ENCODE measurements around the gene SUGCT.

SUGCT gene

DNA sequence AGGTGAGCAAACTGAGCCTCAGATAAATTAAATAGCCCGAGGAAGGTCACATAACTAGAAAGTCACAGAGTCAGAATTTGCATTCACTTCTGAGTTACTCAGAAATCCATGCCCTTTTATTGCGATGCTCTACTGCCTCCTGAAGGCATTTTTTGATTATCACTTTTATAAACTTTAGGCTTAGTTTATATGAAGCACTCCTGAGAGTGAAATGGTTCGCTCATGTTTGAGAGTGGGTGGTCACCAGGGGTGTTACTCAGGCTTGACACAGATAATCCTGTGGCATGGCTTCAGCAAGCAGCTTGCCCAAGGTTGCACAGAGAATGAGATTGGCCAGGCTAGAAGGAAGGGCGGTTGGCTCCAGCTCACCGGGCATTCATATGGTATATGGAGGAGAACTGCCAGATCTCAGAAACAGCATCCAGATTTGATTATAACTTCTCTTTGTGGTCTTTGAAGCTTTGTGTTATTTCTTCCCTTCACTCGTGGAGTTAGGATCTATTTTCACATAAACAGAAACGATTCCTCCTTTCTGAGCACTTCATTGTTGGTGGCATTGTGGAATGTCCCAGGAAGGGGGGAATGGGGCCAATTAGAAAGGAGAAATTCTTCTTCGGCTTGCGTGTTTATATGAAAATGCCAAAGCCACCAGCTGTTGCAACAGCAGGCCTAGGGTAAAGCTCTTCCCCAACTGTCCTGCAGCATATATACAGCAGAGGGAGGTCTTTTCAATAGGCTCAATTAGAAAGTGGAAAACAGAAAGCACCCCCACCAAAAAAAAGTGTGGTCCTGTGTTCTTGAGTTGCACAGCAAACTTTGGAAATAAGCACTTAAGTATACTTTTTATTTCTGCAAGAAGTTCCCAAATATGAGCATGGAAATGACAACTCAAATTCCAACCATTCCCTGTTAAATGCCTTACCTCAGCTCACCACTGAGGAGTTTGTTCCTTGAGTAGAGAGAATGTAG lies 628.8 kb downstream of the SUGCT start:
- DNase-seq (ENCODE audit: low read depth, low spot score), result no peak

DNA sequence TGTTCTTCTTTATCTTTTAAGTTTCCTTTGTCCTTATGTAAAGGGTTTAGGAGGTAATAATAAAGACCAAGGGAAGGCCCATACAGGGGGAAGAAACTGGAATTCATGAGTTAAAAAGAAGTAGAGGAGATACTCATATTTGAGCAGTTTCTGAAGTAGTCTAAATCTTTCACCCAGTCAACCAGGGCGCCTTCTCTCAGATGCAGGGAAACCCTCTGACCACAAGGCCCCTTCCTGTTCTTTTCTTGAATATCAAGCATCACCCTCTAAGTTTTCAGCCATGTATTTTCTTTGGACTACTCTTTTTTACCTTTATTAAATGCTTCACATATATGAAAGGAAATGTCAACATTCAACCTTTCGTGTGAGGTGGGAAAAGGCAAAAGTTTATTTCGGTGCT lies 630.8 kb downstream of the SUGCT start:
- DNase-seq (ENCODE audit: low read depth, low spot score), result no peak

DNA sequence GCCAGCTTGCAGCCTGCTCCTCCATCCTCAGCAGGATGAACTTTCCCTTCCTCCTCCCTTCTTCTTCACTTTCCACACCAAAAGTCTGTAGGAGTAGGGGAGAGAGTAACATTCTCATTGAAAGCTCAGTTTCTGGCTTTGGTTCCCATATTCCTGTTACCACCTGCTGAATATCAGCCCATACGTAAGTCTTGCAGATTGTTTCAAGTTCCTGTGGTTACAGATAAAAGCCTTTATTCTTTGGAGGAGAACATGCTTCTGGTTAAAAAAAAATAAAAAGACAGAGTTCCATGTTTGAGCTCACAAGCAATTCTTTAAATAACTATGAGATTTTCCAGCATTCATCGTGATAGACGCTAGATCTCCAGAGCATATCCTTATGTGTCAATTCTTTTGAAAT lies 637.3 kb downstream of the SUGCT start:
- DNase-seq (ENCODE audit: low read depth, low spot score), result no peak

DNA sequence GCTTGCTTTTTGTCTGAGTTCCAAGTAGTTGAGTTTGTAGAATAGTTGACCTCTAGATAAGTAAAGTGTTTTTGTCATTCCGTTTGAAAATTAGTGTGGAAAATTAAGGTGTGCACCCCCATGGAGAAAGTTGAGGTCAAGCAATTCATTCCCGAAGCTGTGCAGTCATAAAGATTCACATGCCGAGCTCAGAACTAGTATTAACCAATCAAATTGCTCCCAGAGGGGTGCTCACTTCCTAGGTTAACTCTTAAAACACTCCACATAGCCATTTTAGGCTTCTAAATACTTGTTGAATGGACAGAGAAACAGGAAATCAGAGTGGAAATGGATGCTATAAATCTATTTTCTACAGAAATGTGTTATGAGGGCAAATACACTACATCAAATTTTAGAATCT lies 638.9 kb downstream of the SUGCT start:
- DNase-seq (ENCODE audit: low read depth, low spot score), result no peak

DNA sequence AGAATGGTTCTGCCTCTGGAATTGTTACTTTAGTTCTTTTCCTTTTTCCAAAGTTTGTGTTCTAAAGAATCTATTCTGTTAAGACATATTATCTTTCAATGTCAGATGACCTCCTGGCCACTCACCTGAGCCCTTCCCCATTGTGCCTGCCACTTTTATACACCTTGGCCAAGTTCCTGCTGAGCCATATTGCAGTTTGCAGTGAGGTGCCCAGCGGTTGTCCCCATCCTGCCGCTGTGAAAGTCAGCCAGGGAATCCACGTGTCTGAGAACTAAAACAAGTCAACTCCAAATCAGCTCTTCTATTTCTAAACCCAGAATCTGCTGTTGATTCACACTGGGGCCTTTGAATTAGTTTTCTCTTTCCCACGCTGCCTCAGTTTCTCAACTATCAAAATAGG lies 641.1 kb downstream of the SUGCT start:
- DNase-seq (ENCODE audit: low read depth, low spot score), result no peak

DNA sequence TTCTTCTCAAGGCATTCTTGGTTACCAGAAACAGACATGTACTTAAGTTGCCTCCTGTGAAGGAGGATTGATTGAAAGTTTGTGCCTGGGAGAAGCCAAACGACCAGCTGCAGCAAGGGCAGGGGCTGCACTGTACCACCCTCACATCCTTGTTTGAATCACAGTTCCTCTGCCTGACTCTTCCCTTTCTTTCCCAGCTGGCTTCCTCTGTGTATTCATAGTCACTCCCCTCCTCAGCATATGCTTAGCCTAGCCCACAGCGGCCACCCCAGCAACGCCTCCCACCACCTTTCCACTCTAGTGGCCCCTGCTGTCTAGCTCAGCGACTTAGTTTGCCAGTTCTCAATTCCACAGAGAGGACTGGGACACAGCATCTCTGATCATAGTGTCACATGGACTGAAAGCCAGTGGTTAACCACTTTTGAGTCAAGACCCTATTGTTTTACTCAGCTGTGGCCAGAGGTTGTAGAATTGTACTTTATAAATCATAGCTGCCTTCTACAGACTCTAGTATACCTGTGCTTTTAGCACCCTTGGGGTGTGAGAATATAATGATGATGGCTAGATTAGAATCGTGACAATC lies 643.0 kb downstream of the SUGCT start:
- no peak for DNase-seq (ENCODE audit: low read depth, low spot score)

DNA sequence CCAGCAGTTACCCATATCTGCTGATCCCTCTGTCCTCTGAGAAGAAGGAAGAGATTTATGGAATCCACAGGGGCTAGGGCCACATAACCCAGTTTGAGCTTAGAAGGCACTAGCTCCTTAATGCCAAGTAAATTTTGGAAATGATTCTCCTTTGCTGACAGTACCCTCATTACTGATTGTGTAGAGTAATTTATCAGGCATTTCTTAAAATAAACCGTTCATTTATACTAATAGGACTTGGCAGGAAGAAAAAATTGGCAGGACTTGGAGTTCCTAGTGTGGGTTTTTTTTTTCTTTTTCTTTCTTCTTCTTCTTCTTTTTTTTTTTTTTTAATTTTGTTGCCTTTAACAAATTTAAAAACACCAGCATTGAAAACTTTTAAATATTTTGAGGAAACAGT lies 645.7 kb downstream of the SUGCT start:
- no peak for DNase-seq (ENCODE audit: low read depth, low spot score)

DNA sequence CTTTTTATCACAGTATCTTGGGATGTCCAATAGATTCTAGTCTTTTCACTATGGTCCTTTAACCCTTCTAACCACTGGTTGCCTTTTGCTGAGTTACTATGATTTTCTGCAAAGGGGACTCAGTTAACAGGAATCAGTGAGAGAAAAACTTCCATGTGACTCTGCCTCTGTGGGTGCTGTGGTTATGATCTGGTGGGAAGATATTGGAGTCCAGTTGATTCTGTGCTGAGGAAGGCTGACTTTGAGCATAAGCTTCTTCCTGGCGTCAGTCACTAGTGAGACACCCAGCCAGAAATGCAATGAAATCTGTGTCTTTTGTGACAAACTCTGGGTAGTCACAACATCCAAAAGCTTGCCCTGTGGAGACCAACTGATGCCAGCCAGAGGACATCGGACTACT lies 648.0 kb downstream of the SUGCT start:
- no peak for DNase-seq (ENCODE audit: low read depth, low spot score)

DNA sequence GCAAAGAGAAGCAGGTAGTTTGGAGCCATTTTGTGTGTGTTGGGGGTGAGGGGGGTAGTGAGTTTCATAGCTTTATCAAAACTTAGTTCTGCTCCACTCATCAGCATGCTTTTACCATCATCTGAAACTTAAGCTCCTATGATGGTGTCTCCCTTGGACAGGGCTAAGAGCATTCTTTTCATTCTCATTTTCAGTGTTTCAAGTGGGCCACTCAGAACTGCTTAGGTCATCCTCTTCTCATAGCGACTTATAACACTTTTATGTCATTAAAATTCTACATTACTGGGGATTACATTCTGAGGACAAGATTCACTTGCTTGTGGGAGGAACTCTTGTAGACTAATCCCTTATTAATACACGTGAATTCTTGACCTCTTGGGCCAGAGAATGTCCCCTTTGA lies 649.4 kb downstream of the SUGCT start:
- no peak for DNase-seq (ENCODE audit: low read depth, low spot score)

DNA sequence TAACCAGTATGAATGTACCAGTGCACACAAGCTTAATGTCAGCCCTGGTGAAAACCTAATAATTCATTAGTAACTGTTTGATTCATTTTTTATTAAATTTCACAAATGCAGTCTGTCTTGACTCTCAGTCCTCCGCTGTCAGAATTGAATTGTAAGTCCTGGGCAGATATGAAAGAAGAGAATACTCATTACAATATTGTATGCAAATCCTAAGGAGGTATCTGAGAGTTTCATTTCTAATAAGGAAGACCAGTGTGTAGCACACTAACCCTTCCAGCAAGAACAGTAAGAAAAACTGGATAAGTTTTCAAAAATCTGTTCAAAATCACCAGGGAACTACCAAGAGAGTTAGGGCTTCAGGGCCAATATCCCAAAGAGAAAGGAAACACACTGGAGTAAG lies 652.1 kb downstream of the SUGCT start:
- no peak for DNase-seq (ENCODE audit: low read depth, low spot score)

DNA sequence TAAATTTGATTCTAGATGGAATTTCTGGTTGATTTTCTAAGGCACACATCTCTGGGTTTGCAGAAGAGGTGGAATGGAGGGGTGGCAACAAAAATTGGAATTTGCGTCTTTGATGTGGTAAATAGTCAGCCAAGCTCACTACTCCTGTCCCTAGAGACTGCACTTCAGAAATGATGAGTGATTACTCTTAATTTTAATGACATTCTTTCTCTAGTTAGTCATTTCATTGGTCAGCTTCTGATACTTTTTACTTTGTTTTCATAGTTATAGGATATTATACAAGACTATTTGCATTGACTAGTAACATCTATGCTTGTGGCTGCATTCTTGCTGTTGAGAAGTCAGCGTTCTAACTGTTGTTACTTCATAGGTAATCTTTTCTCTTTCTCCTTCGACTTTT lies 658.3 kb downstream of the SUGCT start:
- no peak for DNase-seq (ENCODE audit: low read depth, low spot score)

DNA sequence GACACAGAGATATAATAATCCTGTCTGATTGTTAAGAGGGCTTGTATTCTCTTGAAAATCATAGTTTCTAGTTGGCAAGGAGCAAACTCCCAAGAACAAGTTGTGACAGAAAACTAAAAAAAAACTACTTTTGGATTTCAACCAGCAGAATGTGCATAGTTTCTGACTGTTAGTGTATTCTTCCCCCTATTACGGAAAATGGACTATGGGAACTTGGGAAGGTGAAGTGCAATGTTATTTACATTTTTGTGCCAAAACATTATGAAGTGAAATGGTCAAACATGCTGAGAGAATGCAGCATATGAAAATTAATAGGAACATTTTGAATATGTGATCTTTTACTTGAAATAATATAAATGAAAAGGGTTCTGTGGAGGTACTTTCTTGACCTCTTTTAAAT lies 660.8 kb downstream of the SUGCT start:
- DNase-seq (ENCODE audit: low read depth, low spot score), result no peak

DNA sequence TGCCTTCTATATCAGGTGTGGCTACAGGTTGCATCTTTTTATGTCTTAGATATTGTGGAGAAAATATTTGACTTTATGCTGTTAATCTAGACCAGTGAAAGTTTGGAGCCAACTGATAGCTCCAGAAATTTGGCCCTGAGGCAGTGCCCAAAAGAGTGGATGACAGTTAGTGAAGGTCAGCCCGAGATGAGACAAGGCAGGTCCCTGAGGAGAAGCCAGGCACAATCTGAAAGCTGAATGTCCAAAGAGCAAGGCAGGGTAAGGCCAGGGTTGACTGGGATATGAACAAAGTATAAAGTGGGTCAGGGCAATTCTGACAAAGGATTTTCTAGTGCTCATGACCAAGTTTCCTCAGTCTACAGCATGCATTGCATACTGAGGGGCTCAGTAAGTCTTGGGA lies 661.9 kb downstream of the SUGCT start:
- DNase-seq (ENCODE audit: low read depth, low spot score), result no peak

DNA sequence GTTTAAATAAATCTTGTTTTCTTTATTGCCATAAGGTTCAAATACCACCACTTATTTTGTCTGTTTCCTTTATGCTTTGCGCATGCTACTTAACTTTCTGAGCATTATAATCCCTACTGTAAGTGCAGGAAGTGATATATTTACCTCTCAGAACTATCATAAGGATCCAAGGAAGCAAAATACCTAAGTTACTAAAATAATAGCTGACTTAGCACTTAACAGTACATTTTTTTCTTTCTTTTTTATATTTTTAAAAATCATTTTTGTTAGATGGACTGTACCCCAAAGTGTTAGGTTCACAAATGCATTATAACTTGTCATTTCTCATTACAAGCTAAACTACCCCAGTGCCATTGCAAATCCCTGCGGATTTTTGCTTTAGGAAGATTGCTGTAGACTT lies 663.8 kb downstream of the SUGCT start:
- DNase-seq (ENCODE audit: low read depth, low spot score), result no peak

DNA sequence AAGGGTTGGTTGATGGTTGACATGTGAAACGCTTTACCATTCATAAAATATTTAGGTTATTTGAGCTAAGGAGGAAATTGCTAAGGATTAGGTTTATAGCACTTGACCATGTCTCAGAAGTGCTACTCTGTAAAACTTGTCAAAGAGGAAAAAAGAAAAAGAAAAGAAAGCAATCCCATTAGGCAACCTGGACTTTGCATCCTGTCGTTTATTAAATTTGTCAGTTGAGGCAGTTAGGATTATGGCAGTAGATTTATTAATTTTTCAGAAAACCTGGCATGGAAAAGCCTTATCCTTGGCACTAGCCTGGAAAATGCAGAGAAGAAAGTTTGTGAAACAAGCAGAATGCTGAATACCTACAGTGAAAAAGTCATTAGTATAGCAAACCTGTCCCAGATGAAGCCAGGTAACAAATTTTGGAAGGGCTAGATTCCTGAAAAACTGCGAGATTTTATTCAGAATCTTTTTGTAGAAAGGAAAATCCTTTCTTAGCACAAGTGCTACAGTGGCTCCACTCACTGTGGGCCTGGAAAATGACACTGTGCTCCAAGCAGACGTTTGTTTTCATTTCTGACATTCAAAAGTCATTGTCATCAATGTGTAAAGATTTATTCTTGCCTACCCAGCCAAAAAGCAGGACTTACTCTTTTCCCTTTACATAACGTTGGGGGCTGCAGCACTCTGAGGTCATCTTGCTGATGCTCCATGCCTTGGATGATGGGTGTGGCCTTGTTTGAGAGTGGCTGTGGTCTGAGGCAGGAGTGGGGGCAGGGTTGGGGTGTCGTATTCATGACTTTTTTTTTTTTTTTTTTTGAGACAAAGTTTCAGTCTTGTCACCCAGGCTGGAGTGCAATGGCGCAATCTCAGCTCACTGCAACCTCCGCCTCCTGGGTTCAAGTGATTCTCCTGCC lies 664.9 kb downstream of the SUGCT start:
- no peak for DNase-seq (ENCODE audit: low read depth, low spot score)

DNA sequence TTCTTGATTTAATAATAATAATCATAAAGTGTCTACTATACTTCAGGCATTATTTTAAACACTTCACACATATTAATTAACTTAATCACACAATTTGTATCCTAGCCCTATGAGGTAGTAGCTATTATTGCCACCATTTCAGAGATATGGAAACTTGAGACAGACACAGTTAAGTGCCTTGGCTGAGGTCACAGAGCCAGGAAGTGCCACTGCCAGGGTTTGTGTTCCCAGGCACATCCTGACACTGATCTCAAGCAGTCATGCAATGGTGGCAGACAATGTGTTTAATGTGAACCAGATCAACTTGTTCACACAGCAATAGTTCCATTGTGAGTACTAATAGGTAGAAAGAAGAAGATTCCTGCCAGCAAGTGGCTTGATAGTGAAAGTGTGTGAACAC lies 666.0 kb downstream of the SUGCT start:
- DNase-seq (ENCODE audit: low read depth, low spot score), result no peak

DNA sequence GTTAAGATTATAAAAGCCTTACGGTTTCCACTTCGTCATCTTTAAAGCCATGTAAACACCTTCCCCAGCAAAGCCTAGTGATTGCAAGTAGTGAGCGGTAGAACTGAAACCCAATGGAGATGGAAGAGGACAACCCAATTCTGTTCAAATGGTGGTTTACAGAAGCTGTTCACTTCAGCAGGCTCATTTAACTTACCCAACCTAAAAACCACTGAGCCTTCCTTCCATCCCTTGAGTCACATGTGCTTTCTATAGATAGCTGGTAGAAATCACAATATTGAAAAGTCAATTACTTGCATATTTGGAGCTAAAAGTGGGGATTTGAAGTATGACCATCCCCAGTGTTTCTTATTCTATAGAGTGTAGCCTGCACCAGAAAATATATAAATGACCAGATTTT lies 667.7 kb downstream of the SUGCT start:
- DNase-seq (ENCODE audit: low read depth, low spot score), result no peak

DNA sequence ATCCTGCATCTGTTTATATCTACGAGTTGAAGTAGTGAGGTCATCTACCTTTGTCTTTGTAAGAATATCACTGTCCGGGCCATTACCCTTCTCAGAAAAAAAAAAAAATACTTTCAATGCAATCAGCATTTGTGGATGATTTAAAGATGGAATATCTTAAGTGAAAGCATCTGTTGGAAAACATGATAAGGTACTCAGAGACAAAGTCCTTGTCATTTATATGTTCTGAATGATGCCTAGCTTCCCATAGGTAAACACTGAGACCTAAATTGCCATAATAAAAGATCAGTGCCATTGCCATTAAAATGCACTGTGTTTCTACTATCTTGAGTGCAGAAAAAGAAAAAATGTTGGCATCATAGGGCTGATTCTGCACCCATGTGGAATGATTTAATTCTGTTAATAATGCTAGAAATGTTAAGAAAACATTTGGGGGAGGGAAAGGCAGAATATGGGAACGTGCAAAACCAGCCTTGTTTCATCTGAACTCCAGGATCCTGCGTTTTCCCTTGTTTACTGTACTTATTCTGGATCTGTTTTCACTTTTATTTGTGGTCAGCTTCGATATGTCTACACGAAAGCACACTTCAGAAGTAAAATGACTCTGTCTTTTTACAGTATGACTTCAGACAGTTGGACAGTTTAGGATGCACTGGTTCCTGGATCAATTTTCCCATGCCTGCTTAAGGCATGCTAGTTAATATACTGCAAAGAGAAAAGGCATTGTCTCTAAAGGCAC lies 669.8 kb downstream of the SUGCT start:
- DNase-seq (ENCODE audit: low read depth, low spot score), result no peak

DNA sequence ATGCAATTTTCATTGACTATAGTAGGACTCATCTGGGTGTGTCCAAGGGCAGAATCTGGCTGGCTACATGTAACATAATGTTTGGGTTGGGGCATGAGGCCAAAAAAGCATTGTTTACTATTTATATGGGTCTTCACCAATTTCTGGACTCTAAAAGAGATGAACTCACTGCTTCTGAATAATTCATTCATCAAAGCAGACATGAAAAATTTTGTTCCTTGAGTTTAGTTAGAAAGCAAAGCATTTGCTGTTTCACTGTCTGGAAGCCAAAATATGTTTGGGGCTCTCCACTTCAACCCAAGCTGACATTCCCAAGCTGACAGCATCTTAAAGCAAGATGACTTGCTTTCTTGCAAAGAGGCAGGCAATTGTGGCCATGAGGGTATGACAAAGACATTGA lies 670.6 kb downstream of the SUGCT start:
- DNase-seq (ENCODE audit: low read depth, low spot score), result no peak

DNA sequence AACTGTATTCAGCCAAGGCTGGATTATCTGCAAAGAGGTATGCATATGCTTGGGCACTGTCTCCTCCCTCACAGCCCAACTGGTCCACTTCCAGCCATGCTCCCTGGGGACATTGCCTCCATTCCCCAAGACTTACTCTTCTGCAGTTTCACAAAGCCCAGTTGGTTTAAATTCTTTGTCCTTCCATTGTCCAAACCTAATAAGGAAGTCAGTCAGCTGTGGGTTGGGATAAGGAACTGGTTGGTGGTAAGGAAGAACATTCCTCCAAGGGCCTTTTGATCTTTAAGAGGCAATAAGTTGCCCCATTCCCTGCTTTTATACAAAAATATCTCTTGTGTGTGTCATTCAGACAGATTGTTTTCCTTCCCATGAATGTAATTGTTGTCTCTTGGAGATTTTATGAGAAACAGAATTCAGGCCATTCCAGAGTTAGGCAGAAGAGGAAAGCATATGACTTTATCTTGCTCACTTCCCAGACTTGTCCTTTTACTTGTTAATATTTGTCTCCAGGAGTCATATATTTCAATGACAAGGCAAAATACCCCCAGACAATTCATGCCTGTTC lies 673.7 kb downstream of the SUGCT start:
- no peak for DNase-seq (ENCODE audit: low read depth, low spot score)

DNA sequence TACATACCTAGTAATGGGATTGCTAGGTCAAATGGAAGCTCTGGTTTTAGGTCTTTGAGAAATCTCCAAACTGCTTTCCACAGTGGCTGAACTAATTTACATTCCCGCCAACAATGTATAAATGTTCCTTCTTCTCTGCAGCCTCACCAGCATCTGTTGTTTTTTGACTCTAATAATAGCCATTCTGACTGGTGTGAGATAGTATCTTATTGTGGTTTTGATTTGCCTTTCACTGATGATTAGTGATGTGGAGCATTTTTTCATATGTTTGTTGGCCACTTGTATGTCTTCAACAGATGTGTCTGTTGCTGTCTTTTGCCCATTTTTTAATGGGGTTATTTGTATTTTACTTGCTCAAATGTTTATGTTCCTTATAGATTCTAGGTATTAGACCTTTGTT lies 675.5 kb downstream of the SUGCT start:
- no peak for DNase-seq (ENCODE audit: low read depth, low spot score)
